ENCODE data around the gene UMODL1.

Gene UMODL1

DNA sequence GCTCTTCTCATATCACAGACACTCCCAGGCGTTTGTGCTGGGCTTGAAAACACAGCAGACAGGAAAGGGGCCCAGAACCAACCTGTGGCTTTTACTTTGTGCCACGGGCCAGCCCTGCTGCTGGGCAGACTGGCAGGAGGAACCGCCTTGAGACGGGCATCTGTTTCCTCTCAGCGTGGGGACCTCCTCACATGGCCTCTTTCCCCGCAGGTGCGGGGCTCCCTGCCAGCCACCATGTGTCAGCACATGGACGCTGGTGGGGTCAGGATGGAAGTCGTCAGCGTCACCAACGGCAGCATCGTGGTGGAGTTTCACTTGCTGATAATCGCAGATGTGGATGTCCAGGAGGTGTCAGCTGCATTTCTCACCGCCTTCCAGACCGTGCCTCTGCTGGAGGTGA is 47.8 kb downstream of the UMODL1 start:
- DNase-seq = no peak

DNA sequence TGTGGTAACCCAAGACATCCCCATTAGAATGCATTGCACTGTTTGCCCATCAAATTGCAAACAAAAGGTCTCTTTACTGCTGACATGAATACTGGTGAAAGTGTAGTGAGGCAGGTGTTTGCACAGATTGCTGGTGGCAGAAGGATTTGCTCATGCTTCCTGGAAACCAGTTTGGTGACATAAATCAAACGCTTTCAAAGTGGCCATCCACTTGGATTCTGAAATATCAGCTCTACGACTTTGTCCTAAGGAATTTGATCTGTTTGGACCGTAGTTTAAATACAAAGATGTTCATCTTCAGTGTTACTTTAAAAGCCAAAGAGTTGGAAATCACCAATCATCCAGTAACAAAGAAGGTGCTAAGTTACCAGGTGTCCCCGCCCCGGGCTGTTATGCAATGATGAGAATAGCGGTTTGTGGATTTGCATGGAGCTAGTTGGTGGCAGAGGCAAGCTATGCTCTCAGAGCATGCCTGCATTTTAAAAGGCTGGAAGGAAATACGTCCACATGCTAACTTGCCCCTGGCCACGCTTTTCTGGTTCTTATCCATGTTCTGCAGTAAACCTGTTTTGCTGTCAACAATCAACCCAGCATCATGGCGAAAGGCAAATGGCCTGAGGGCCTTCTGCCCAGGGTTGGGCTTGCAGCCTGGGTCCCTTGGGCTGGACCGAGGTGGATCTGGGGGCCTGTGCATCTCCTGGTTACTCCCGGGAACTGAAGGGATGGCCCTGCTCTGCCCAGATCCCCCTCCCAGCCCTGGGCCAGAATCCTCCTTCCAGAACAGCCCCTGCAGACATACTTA is 49.2 kb downstream of the UMODL1 start:
- peak; percentile 93 to 94 for DNase-seq

DNA sequence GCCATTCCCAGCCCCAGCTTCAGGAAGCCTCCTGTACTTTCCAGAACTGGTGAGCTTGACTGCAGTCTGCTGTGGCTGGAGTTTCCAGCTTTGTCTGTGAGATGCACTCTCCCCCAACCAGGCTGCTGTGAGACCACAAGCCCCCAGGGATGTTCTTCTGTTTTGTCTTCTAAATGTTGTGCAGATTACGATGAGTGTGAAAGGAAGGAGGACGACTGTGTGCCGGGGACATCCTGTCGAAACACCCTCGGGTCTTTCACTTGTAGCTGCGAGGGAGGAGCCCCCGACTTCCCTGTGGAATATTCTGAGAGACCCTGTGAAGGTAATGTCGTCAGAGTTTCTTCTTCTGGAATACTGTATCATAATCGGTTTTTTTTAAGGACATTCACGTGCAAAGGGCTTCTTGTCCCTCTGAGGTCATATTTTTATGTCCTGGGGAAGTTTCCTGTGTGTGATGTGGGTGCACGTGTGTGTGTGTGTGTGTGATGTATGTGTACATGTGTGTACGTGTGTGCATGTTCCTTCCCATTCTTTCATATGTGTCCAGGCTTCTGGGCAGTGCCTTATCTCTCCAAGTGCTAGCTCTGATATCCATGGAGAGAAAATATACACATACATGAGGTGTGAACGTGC is 49.9 kb downstream of the UMODL1 start:
- DNase-seq = peak in 1 of 2 experiments; percentile 66

DNA sequence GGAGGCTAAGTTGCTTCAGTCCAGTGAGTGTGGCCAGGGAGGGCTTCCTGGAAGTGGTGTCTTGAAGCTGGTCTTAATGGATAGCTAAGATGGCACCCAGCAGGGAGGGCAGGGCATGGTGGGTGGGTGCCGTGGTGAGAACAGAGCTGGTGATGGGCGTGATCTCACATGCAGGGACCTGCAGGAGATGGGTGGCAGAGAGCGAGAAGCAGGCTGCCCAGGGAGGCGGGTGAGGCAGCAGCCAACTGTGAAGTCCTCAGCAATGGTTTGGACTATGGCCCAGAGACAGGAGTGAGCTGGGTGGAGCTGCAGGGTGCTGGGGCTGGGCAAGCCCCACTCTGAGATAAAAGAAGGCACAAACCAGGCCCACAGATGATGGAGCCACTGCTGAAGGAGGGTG is 50.7 kb downstream of the UMODL1 start:
- no peak for DNase-seq

DNA sequence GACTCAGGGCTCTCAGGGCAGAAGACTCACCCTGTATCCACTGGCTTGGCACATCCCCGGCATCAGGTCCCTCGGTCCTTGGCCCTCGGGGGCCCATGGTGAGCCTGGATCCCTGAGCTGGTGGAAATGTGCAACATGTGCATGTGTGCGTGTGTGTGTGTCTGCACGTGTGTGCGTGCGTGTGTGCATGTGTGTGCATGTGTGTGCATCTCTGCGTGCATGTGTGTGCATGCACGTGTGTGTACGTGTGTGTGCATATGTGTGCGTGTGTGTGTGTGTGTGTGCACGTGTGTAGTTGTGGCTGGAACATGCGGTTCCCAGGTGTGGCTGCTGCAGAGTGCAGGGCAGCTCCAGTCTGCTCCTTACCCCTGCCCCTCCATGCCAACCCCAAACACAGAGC is 51.3 kb downstream of the UMODL1 start:
- no peak for DNase-seq

DNA sequence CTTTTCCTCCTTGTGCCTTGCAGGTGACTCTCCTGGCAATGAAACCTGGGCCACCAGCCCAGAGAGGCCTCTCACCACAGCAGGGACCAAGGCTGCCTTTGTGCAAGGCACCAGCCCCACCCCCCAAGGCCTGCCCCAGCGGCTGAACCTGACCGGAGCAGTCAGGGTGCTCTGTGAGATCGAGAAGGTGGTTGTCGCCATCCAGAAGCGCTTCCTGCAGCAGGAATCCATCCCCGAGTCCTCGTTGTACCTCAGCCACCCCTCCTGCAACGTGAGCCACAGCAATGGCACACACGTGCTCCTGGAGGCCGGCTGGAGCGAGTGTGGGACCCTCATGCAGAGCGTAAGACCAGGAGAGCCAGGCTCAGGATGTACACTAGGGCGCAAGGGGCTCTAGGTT is 51.7 kb downstream of the UMODL1 start:
- no peak for DNase-seq

DNA sequence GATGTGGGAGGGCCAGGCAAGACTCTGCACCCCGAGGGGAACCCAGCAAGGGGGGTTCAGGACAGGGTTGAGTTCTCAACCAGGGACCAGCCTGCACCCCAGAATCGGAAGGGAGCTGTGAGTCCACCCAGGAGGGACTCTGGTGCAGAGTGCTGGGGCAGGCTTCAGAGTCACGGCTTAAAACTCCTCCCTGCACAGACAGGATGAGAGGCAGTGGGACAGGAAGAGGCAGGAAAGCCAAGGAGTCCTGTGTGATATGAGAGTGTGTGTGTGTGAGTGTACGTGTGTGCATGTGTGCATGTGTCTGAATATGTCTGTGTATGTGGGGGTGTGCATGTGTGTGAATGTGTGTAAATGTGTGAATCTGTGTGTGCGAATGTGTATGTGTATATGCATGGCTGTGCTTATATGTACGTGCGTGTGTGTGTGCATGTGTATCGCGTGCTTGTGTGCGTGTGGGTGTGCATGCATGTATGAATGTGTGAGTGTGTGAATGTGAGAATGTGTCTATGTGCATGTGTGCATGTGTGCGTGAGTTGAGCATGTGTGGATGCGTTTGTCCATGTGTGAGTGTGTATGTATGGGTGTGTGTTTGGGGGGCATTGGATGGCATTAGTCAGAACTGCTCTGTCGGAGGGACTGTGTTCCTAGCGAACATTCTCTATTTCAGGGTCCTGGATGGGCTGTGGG is 52.2 kb downstream of the UMODL1 start:
- no peak for DNase-seq

DNA sequence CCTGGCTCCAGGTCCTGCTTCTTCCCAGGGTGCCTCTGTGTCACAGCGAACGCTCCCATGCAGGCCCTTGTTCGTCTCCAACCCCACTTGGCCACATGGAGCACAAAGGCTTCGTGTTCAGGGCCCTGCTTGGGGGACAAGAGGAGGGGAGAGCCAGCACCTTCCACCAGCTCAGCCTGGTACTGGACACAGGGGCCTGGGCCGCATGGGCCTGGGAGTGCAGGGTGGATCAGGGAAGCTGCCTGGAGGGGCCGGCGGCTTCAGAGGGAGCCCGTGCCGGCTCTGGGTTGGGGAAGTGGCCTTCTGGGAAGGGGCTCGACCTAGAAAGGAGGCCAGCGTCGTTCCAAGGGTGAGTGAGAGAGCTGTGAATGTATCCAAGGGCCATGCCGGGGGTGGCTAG is 53.0 kb downstream of the UMODL1 start:
- DNase-seq = no peak

DNA sequence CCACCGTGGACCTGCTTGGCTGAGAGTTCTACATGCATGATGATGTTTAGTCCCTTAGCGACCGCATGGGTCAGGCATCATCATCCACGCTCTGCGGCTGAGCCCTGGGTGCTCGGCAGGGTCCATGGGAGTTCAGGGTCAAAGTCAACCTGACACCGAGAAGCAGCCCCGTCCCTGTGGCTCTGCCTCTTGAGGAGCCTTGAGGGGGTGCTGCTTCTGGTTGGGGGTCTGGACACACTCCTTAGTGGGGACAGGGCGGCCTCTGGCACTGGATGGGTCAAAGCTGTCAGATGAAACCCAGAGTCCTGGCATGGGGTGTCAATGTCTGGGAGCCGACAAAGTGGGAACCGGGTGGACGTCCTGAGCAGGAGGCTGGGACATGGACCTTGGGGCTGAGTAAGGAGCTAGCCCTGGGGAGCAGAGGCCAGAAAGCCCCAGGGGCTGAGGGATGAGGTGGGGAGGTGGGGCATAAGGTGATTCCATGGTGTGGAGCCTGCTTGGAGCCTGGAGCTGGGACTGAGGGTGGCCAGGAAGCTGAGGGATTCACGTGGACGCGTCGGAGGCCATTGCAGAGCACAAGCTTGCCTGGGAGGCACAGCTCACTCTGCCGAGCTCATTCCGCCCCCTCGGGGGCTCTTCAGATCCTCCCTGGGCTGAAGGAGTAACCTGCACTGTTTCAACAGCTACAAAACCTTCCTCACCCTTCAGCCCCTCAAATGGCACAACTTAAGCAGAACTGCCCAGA is 53.9 kb downstream of the UMODL1 start:
- no peak for DNase-seq

DNA sequence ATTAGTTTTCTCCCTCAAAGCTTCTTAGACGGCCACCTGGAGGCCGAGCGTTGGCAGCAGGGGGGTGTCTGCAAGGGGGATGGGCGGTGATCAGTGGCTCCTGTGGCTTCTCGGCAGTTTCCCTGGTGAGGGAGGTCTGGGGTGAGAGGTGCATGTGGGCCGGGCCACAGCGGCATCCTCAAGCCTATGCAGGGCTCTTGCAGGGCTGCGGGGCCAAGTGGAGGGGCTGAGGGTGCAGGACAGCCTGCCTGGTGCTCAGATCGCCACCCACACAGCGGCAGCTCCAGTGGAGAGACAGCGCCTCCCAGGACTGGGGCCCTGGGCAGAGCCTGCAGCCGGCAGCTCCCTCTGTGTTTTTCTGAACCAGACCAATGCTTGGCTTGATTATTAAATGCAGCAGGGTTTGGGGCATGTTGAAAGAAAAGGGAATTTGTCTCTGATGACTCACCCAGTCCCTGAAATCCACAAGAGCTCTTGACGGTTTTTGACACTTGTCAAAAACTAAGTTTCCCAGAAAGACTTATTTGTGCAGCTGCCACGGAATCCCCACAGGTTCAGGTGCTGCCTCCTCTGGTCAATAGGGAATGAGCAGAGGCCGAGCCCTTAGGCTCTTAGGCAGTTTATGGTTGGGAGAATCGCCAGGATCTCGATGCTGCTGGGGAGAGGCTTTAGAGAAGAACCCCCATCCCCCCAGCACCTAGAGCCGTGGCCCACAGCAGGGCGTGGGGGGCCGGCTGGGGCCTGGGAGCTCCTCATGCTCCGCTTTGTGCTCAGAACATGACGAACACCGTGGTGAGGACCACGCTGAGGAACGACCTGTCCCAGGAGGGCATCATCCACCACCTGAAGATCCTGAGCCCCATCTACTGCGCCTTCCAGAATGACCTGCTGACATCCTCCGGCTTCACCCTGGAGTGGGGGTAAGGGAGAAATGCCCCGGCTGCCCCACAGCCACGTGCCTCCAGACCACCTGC is 54.7 kb downstream of the UMODL1 start:
- peak in 1 of 2 experiments; percentile 36 for DNase-seq

DNA sequence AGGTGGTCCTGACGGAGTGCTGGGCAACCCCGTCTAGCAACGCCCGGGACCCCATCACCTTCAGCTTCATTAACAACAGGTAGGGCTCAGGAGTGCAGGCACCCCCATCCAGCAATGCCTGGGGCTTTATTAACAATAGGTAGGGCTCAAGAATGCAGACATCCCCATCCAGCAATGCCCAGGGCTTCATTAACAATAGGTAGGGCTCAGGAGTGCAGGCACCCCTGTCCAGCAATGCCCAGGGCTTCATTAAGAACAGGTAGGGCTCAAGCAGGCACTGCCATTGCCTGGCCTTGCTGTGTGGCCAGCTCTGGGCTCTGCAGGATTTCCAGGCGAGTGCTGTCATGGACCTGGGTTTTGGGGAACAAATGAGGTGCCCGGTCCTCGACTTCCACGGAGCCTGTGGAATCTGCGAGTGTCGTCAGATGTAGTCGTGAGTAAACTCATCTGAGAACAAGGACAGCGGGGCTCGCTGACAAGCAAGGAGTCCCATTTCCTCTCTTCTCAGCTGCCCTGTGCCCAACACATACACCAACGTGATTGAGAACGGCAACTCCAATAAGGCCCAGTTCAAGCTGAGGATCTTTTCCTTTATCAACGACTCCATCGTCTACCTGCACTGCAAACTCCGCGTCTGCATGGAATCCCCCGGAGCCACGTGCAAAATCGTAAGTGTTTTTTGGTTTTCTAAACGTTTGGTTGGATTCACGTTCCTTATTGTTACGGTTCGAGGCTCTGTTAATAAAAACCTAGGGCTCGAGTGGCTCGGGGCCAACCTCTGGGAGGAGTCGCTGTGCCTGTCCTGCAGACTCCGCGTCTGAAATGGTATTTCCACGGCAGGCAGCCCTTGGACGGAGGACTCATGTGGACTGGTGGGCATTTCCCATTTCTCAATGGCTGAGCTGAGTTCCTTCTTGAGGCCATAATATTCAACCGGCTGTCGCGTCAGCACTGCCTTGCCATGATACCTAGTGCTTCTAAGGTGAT is 56.3 kb downstream of the UMODL1 start:
- DNase-seq = no peak

DNA sequence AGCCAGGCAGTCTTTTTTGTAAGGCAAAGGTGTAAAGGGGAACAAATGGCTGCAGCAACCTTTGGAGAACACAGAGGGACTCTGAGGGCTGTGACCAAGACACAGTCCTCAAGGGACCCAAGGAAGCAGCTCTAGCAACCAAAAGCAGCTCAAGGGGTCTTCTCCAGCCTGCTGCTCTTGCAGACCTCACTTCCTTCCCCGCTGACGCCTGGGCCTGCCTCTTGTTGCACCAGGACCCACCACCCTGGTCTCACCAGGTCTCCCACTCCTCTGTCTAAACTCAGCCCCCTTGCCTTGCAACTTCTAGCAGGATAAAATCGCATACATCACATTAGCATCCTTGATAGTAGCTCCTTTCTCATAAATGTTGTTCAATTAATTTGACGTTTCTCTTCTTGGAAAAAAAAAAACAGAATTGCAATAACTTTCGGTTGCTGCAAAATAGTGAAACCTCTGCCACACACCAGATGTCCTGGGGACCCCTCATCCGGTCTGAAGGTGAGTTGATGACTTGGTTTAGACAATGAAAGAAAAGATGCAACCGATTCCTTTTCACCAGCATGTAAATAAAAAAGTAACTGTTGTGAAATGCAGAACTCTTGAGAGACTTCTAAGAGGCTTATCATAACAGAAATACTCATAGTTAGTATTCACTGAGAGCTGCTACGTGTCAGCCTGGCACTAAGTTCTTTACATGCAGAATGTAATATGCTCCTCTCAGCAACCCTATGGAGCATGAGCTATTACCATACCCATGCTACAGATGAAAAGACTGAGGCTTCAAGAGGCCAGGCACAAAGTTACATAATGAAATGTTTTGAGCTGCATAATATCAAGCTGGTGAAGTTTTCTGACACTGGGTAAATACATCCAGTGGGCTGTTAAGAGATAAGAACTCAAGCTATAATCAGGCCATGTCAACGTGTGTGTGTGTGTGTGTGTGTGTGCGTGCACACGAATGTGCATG is 58.5 kb downstream of the UMODL1 start:
- DNase-seq = no peak

DNA sequence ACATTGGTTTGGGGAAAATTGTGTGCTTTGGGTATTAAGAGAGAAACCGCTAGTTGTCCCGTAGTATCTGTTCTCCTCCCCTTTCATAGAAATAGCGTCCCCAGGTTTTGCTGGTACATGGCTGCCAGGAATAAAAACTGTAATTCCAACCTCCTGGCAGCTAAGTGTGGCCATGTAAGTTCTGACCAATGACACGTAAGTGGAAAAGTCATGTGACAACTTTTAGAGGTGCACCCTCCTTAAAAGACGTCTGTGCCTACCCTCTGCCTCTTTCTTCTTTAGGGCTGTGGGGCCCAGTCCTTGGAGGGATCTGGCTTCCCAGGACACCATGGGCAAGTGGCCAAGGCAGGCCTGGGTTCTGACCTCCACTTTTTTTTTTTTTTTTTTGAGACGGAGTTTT is 59.3 kb downstream of the UMODL1 start:
- no peak for DNase-seq

DNA sequence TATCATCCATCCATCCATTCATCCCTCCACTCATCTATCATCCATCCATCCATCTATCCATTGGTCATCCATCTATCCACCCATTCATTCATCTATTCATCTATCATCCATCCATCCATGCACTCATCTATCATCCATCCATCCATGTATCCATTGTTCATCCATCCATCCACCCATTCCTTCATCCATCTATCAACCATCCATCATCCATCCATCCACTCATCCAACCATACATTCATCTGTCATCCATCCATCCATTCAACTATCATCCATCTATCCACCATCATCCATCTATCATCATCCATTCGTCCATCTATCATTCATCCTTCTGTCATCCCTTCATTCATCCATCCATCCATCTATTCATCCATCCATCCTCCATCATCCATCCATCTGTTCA is 61.1 kb downstream of the UMODL1 start:
- DNase-seq = no peak

DNA sequence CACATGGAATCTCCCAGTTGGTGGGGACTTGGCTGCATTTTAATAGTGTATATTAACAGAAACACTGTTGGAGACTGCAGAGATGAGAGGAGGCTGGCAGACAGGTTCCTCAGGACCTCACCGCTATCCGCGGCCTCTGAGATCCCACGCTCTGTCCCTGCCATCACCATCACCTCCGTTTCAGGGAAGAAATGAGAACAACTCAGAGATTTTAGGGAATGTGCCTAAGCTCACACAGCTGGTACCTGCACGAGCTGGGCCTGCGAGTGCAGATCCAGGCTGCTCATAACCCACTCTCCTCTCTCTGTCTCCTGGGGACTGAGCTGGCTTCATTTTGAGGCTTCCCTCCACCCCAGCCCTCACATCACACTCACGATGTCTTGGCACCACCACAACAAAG is 62.0 kb downstream of the UMODL1 start:
- no peak for DNase-seq

DNA sequence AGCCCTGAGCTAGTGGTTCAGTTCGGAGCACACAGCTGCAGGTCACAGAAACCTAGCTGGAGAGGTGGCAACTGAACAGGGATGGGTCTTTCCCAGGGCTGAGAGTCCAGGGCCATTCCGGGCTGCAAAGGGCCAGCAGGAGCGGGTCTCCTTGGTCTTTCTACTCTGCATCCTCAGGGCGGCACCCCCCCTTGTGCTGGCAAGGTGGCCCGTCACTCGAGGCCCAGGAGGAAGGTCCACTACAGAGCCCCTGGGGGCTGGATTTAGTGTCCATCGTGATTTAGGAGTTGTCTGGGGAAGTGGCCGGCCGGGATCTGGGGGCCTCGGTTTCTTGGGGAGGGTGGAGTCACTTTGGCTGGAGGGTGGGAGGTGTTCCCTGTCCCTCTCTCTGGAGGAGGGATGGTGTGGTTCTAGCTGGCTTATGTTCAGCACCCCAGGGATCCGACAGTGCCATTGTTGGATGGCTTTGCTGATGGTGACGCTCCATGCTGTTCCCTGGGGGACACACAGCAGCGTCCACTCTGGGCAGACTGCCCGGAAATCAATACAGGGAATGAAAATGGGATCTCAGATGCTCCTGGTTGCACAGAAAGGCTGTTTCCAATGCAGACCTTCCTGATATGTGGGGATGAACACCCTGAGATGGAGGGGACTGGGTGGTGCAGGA is 64.4 kb downstream of the UMODL1 start:
- no peak for DNase-seq

DNA sequence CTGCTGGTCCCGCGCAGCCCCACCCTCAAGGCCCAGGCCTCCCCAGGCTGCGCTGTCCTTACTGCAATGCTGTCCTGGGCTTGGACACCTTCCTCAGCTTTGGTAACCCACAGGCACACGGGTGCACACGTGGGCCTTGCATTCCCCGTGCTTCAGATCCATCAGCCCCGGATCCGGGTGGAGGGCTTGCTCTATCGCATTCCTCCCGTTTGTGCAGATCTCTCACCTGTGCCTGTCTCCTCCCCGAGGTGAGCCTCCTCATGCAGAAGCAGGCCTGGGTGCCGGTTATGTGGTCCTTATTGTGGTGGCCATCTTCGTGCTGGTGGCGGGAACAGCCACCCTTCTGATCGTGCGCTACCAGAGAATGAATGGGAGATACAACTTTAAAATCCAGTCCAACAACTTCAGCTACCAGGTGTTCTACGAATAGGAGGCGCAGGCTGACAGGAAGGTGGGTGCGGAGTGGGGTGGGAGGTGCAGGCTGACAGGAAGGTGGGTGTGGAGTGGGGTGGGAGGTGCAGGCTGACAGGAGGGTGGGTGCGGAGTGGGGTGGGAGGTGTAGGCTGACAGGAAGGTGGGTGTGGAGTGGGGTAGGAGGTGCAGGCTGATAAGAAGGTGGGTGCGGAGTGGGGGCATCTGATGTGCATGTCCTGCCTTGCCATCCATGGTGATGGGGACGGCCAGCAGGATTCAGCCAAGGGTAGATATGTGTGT is 66.2 kb downstream of the UMODL1 start:
- DNase-seq = no peak

DNA sequence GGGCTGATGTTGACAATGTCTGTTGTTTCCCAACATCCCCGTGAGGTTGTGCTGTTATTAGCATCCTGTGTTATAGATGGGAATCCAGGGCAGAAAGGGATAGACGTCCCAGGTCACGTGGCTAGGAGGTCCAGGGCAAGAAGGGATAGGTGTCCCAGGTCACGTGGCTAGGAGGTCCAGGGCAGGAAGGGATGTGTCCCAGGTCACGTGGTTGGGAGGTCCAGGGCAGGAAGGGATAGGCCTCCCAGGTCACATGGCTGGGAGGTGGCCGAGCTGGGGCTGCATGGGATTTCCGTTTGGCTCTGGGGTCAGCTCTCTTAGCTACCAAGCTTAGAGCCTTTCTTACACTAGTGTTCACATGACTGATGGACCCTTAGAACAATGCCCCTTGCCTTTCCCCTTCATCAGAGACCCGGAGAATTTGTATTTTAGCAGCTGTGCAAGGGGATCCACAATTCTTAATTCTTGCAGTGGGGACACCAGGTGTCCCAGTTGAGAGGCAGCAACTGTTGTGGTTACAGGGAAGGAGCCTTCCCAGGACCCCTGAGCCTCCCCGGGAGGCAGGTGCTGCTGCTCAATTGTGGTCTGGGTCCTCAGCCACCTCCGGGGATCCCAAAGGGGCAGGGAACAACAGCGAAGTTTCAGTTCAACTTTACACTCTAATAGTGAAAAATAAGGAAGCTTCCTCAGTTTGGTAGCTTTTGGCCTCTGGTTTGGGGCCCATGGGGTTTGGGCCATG is 69.2 kb downstream of the UMODL1 start:
- DNase-seq = no peak
